Spleen (tissue), 11 donors: ENCODE results near the gene ITPA. TPM values are rescaled to one million over a fixed set of nuclear protein-coding genes. Genes with fewer than 3 reads are reported as not detected.

ENCODE experiments used
- DNase-seq: peaks from one replicate; pipeline ENCODE4 v3.0.0-alpha.2; 2020
- H3K27ac ChIP-seq, 8 donors: fragments of 200-600 bp; sonication (generic) in 7 of 8; 1 replicate in 4 of 8; 2 replicates in 4 of 8; pipeline versions ENCODE4 v1.5.0 to v1.8.0; 2016 to 2021; ENCODE audit warnings: inconsistent platforms in 4 of 8, mild to moderate bottlenecking in 4 of 8, moderate library complexity in 1 of 8
- H3K27me3 ChIP-seq, 7 donors: fragments of 200-600 bp; sonication (generic) in 6 of 7; replicated peaks in 1 of 7; 1 replicate in 4 of 7; 2 replicates in 3 of 7; pipeline versions ENCODE4 v1.5.0 to v1.8.0; 2016 to 2021; ENCODE audit warnings: inconsistent platforms in 3 of 7, mild to moderate bottlenecking in 1 of 7
- H3K36me3 ChIP-seq, 6 donors: fragments of 200-600 bp; sonication (generic) in 5 of 6; 1 replicate in 4 of 6; 2 replicates in 2 of 6; pipeline versions ENCODE4 v1.5.0 to v1.8.0; 2016 to 2021; ENCODE audit warnings: inconsistent platforms in 2 of 6
- H3K4me1 ChIP-seq, 6 donors: fragments of 200-600 bp; sonication (generic) in 5 of 6; 1 replicate in 3 of 6; 2 replicates in 3 of 6; pipeline versions ENCODE4 v1.5.0 to v1.8.0; 2016 to 2021; ENCODE audit warnings: inconsistent platforms in 3 of 6
- H3K4me3 ChIP-seq, 8 donors: fragments of 200-600 bp; sonication (generic) in 7 of 8; 1 replicate in 4 of 8; 2 replicates in 4 of 8; pipeline versions ENCODE4 v1.5.0 to v1.8.0; 2016 to 2021; ENCODE audit warnings: inconsistent platforms in 4 of 8, mild to moderate bottlenecking in 4 of 8, moderate library complexity in 2 of 8
- H3K9me3 ChIP-seq, 8 donors: fragments of 200-600 bp; sonication (generic) in 7 of 8; 1 replicate in 4 of 8; 2 replicates in 4 of 8; pipeline versions ENCODE4 v1.5.0 to v1.8.0; 2016 to 2021; ENCODE audit warnings: inconsistent platforms in 4 of 8
- POLR2A ChIP-seq, 3 donors: fragments of 450-650 bp; IDR thresholded peaks; one replicate each; pipeline ENCODE4 v1.5.1; 2017; ENCODE audit warnings: antibody characterized with exemption in 3 of 3, mild to moderate bottlenecking in 1 of 3
- POLR2AphosphoS5 ChIP-seq, 3 donors: sonication (generic); formaldehyde crosslinking; IDR thresholded peaks; one replicate each; pipeline ENCODE4 v1.5.1; 2017; ENCODE audit warnings: antibody characterized with exemption in 3 of 3
- WGBS, 5 donors: extraction: QIAGEN DNeasy Blood & Tissue Kit in 3 of 5; methylation state at CpG; one replicate each; pipeline versions ENCODE4 v1.1.5 to v1.1.7; 2013 to 2018; 5-methylcytosine and 5-hydroxymethylcytosine counted together
- intact Hi-C: fragments of 100-400 bp; cut with DNase I; formaldehyde crosslinking; loops from one replicate; pipeline ENCODE4 v1.15.0; 2023; ENCODE audit warnings: low total_unique reads
- polyA plus RNA-seq, 3 donors: library from polyadenylated mRNA; stranded (reverse); fragments of 200-250 nt; gene quantifications; one replicate each; pipeline ENCODE4 v1.2.1, GENCODE V29; 2013
- total RNA-seq, 7 donors: library from RNA; depleted of rRNA in 3 of 7; stranded (reverse); fragments of >200 nt in 3 of 7; fragmentation: NEBNext Ultra II Directional in 4 of 7; extraction: Animal tissue kit (Norgen Biotek cat#: 25700) in 4 of 7; gene quantifications; one replicate each; pipeline versions ENCODE4 v1.1.0 to v1.2.1, GENCODE V29; 2016 to 2021
- TF ChIP-seq, protein P1 (sequence below), 11 experiments: fragments of 200-600 bp in 7 of 11; fragments of 450-650 bp in 4 of 11; sonication (generic) in 4 of 11; IDR thresholded peaks in 8 of 11; conservative IDR thresholded peaks in 3 of 11; 1 replicate in 7 of 11; 2 replicates in 4 of 11; pipeline versions ENCODE4 v1.4.0 to v1.8.0; 2016 to 2021; ENCODE audit warnings: antibody characterized with exemption in 11 of 11, inconsistent platforms in 4 of 11, mild to moderate bottlenecking in 1 of 11
- donor health status: healthy with polysubstance abuse.
- donor health status: DM: no; HTN: no; CAD: no; lungs with moderate emphysema.
- donor health status: DM: no; HTN: no; CAD: no.
- donor health status: Bipolar disorder and iron deficiency.
- donor health status: healthy.
- donor health status: DM: no; HTN: no; CAD: no.
- donor health status: DM: yes; HTN: yes; CAD: no.

The ITPA gene
- total and polyA plus RNA-seq, 10 donors: 26.1 to 173 (median 43.9) TPM

DNA sequence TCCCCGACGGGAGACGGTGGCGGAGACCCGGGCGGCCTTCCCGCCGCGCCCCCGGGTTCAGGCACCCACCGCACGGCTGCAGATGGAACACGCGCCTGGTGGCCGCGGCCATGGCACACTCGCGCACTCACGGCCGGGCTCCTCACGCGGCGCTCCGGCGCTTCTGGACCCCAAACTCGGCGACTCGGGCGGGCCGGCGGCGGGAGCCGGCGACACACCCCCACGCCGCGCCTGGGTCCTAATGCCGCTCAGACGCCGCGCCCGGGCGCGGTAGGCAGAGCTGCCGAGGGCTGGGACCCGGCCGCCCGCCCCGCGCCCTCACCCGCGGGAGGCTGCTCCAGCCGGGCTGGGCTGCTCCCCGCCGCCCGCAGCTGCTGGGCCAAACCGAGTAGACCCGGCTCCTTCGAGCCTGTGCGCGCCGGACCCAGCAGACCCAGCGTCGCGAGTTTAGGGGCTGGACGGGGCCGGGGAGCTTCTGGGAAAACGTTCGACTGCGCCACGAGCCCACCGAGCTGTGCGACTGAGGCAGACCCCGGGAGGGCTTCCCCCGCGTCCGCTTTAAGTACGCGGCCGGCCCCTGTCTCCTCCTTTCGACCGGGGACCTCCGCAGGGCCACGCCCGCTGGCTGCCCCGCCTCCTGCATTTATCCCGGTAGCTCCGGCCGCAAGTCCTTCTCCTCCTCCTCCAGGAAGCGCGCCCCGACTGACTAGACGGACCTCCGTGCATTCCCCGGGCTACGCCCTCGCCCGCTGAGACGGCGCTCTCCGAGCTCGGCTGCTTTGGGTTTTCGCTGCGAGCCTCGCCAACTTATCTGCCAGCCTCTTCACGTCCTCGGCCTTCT is 29.9 kb downstream of the ITPA start, which contains the start of gene SLC4A11:
SLC4A11 (minus strand) TSS at position 165 of the 841 bp plus-strand sequence; CDS start at position 112, 53 bp downstream.
- Histone ChIP-seq H3K4me3 (peak within 1 kb of the TSS; percentile 64 to 92 (median 86)), H3K36me3 (no peaks in the 10 kb centered on the region), H3K4me1 (peaks cover 14 to 31% (median 26%) of the 10 kb centered on the region in 6 donors), H3K27me3 (peaks cover 0 to 89% (median 43%) of the 10 kb centered on the region in 7 donors), H3K9me3 (no peaks in the 10 kb centered on the region), H3K27ac (no peak within 1 kb of the TSS)
- intact Hi-C loops: no loop called here
- TF ChIP-seq, protein P1, sequence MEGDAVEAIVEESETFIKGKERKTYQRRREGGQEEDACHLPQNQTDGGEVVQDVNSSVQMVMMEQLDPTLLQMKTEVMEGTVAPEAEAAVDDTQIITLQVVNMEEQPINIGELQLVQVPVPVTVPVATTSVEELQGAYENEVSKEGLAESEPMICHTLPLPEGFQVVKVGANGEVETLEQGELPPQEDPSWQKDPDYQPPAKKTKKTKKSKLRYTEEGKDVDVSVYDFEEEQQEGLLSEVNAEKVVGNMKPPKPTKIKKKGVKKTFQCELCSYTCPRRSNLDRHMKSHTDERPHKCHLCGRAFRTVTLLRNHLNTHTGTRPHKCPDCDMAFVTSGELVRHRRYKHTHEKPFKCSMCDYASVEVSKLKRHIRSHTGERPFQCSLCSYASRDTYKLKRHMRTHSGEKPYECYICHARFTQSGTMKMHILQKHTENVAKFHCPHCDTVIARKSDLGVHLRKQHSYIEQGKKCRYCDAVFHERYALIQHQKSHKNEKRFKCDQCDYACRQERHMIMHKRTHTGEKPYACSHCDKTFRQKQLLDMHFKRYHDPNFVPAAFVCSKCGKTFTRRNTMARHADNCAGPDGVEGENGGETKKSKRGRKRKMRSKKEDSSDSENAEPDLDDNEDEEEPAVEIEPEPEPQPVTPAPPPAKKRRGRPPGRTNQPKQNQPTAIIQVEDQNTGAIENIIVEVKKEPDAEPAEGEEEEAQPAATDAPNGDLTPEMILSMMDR (IDR thresholded peaks at IDR 0.05 in 8 of 11, conservative IDR thresholded peaks at IDR 0.05 in 3 of 11): no peak
- TF ChIP-seq POLR2AphosphoS5 (IDR thresholded peaks at IDR 0.05) (no peak), POLR2A (IDR thresholded peaks at IDR 0.05) (no peak)
- peak; percentile 82 for DNase-seq
- 0 to 2% (median 1%) methylated on average over 49 to 107 of the region's 107 CpGs for WGBS, 5 donors

DNA sequence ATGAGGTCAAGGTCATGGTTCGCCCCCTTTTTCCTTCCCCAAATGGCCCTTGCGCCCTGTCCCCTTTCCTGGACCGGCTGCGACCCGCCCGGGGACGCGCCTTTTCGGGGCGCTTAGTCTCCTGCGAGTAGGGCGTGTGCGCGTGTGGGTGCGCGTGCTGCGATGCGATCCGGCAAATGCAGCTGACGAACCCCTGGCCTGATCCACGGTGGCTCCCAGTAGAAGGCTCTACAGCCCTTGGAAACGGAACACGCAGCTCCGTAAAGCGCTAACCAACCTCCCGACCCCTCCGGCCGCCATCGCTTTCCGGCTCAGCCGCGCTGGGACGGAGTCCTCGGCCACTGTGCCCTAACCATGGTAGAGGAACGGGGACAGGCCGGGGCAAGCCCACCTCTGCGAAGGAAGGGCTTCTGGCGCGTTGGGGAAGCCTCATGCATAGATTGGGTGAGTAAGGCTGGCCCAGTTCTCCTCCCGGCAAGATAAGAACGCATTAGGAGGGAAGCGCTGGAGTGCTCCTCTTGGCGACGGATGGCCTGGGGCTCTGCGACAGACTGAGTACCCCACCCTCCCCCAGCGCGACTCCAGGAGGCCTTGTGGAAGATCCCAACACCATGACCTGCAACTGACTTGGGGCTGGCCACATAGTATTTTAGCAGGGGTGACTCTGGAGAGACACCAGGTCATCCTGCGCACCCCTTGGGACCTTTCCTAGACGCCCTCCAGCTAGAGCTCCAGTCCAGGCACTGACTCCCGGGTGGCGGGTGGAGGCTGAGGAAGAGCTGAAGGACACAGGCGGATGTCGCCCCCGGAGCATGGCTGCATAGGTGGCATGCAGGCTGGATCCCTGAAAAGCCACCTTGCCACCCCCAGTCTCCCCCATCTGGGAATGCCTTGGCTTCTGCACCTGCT is 30.8 kb downstream of the ITPA start:
- 13 to 31% (median 18%) methylated on average over 47 to 54 of the region's 54 CpGs for WGBS, 5 donors
- Histone ChIP-seq H3K9me3 (no peaks in the 10 kb centered on the region), H3K4me1 (peaks cover 14 to 31% (median 26%) of the 10 kb centered on the region in 6 donors), H3K27me3 (peaks cover 0 to 81% (median 43%) of the 10 kb centered on the region in 7 donors), H3K27ac (no peak overlapping the region), H3K4me3 (peak overlapping the region; percentile 64 to 92 (median 86)), H3K36me3 (no peaks in the 10 kb centered on the region)
- intact Hi-C loops: no loop called here
- peak; percentile 71 for DNase-seq
- TF ChIP-seq POLR2AphosphoS5 (IDR thresholded peaks at IDR 0.05) (no peak), POLR2A (IDR thresholded peaks at IDR 0.05) (no peak)
- TF ChIP-seq, protein P1 (IDR thresholded peaks at IDR 0.05 in 8 of 11, conservative IDR thresholded peaks at IDR 0.05 in 3 of 11): no peak

DNA sequence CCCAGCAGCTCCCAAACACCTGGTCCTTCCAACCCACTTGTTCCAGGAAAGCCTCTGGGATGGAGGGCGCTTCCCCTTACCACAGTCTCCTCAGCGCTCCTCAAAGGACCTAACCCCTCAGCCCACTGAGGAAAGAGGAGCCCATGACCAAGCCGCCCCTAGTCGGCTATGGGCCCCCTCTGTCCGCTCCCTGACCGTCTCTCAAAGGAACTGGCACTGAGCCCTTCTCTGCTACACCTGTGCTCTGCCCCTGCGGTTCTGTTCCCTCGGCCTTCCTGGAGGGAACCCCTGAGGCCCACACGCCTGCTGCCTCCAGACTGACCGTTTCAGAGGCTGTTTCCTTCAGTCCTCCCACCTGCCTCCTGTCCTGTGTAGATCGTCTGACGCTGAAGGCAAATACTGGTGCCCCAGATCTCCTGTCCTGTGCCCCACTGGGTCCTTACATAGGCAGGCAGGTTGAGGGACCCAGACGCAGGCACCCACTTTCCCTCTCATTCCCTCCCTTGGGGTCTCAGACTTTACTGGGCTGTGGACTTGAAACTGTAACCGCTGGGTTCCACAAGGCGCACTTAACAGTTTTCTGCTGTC is 31.6 kb downstream of the ITPA start:
- Histone ChIP-seq H3K4me3 (no peak overlapping the region), H3K4me1 (peaks cover 14 to 31% (median 26%) of the 10 kb centered on the region in 6 donors), H3K27ac (no peak overlapping the region), H3K36me3 (no peaks in the 10 kb centered on the region), H3K9me3 (no peaks in the 10 kb centered on the region), H3K27me3 (peaks cover 0 to 74% (median 43%) of the 10 kb centered on the region in 7 donors)
- no peak for DNase-seq
- TF ChIP-seq POLR2A (IDR thresholded peaks at IDR 0.05): no peak
- no peak for TF ChIP-seq POLR2AphosphoS5 (IDR thresholded peaks at IDR 0.05)
- TF ChIP-seq, protein P1 (IDR thresholded peaks at IDR 0.05 in 8 of 11, conservative IDR thresholded peaks at IDR 0.05 in 3 of 11): no peak
- intact Hi-C loops: no loop called here
- WGBS, 5 donors: 86 to 90% (median 88%) methylated on average over 15 of the region's 15 CpGs
